Neural cell (in vitro differentiated cells): ENCODE data around the gene MAG.

ENCODE experiments used
- POLR2AphosphoS5 ChIP-seq: IDR thresholded peaks from 2 replicates; pipeline ENCODE4 v1.6.1; 2012
- TF ChIP-seq, protein P1 (sequence below): fragments of 450-650 bp; IDR thresholded peaks from 2 replicates; pipeline ENCODE4 v1.5.1; 2014; ENCODE audit warnings: antibody characterized with exemption, mild to moderate bottlenecking, moderate library complexity; ENCODE audit not compliant: poor library complexity, severe bottlenecking

GRCh38 chr19:35316560-35316959 lies 24.6 kb downstream of the MAG start:
- TF ChIP-seq, protein P1, sequence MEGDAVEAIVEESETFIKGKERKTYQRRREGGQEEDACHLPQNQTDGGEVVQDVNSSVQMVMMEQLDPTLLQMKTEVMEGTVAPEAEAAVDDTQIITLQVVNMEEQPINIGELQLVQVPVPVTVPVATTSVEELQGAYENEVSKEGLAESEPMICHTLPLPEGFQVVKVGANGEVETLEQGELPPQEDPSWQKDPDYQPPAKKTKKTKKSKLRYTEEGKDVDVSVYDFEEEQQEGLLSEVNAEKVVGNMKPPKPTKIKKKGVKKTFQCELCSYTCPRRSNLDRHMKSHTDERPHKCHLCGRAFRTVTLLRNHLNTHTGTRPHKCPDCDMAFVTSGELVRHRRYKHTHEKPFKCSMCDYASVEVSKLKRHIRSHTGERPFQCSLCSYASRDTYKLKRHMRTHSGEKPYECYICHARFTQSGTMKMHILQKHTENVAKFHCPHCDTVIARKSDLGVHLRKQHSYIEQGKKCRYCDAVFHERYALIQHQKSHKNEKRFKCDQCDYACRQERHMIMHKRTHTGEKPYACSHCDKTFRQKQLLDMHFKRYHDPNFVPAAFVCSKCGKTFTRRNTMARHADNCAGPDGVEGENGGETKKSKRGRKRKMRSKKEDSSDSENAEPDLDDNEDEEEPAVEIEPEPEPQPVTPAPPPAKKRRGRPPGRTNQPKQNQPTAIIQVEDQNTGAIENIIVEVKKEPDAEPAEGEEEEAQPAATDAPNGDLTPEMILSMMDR, result no peak
- no peak for TF ChIP-seq POLR2AphosphoS5
